OCI-LY1 (cell line): ENCODE results near the gene CENPS.
A peak's percentile ranks its signal among the peaks of the same experiment; 100 is the strongest.

Source experiments
- H2AFZ ChIP-seq: fragments of 200-600 bp; sonication (generic), shearing (Covaris generic); 2 replicates; pipeline ENCODE4 v1.6.0; 2014; ENCODE audit warnings: antibody characterized with exemption, mild to moderate bottlenecking, low read length
- H3F3A ChIP-seq: fragments of 200-600 bp; sonication (generic), shearing (Covaris generic); 2 replicates; pipeline ENCODE4 v1.6.0; 2014; ENCODE audit warnings: mild to moderate bottlenecking, antibody characterized with exemption, low read length, moderate library complexity; ENCODE audit not compliant: insufficient read depth
- H3K27ac ChIP-seq: fragments of 200-600 bp; sonication (generic); 2 replicates; pipeline ENCODE4 v1.5.1; 2014; ENCODE audit warnings: low read length, mixed run types, mild to moderate bottlenecking, low read depth; ENCODE audit not compliant: poor library complexity, severe bottlenecking
- H3K27me3 ChIP-seq: fragments of 200-600 bp; sonication (generic); 2 replicates; pipeline ENCODE4 v1.6.0; 2014; ENCODE audit warnings: antibody characterized with exemption, mild to moderate bottlenecking, low read length, moderate library complexity; ENCODE audit not compliant: insufficient read depth
- H3K36me3 ChIP-seq: fragments of 200-600 bp; sonication (generic); 2 replicates; pipeline ENCODE4 v1.6.1; 2014; ENCODE audit warnings: mild to moderate bottlenecking, antibody characterized with exemption, low read length, moderate library complexity, mixed read lengths; ENCODE audit not compliant: insufficient read depth
- H3K4me1 ChIP-seq: fragments of 200-600 bp; sonication (generic); 2 replicates; pipeline ENCODE4 v1.5.1; 2014; ENCODE audit warnings: mild to moderate bottlenecking, low read length, moderate library complexity; ENCODE audit not compliant: insufficient read depth, severe bottlenecking
- H3K4me2 ChIP-seq: fragments of 200-600 bp; sonication (generic), shearing (Covaris generic); 2 replicates; pipeline ENCODE4 v1.6.1; 2014; ENCODE audit warnings: low read length
- H3K4me3 ChIP-seq: fragments of 200-600 bp; sonication (generic); 2 replicates; pipeline ENCODE4 v1.5.1; 2014; ENCODE audit warnings: low read length, low read depth, mild to moderate bottlenecking, mixed read lengths; ENCODE audit not compliant: poor library complexity, severe bottlenecking
- H3K79me2 ChIP-seq: fragments of 200-600 bp; shearing (Covaris generic); 2 replicates; pipeline ENCODE4 v1.6.1; 2016; ENCODE audit warnings: mixed run types, low read length, mixed read lengths; ENCODE audit not compliant: insufficient read depth
- H3K9ac ChIP-seq: fragments of 200-600 bp; sonication (generic), shearing (Covaris generic); 2 replicates; pipeline ENCODE4 v1.6.1; 2014; ENCODE audit warnings: mild to moderate bottlenecking, low read length, mixed read lengths
- H3K9me2 ChIP-seq: fragments of 200-600 bp; sonication (generic), shearing (Covaris generic); 2 replicates; pipeline ENCODE4 v1.6.1; 2014; ENCODE audit warnings: low read depth, mild to moderate bottlenecking, low read length, mixed read lengths
- H3K9me3 ChIP-seq: fragments of 200-600 bp; shearing (Covaris generic); 2 replicates; pipeline ENCODE4 v1.6.1; 2014; ENCODE audit warnings: low read length, mixed read lengths
- H4K20me1 ChIP-seq: fragments of 200-600 bp; sonication (generic), shearing (Covaris generic); 2 replicates; pipeline ENCODE4 v1.6.0; 2016; ENCODE audit warnings: mild to moderate bottlenecking, low read length; ENCODE audit not compliant: insufficient read depth
- CTCF ChIP-seq: fragments of 200-600 bp; sonication (generic), shearing (Covaris generic); IDR thresholded peaks from 2 replicates; pipeline ENCODE4 v1.5.1; 2017; ENCODE audit warnings: mild to moderate bottlenecking, antibody characterized with exemption, low read length, moderate library complexity, mixed read lengths
- EZH2 ChIP-seq: fragments of 200-600 bp; sonication (generic), shearing (Covaris generic); IDR thresholded peaks from 2 replicates; pipeline ENCODE4 v1.8.0; 2017; ENCODE audit warnings: borderline replicate concordance, mixed run types, mild to moderate bottlenecking, antibody characterized with exemption, low read length, moderate library complexity, mixed read lengths

Gene CENPS

GRCh38 chr1:10430216-10431069 is at the start of gene CENPS:
TSS of gene CENPS (plus strand) at chr1:10430433. CDS start at chr1:10430518, 85 bp downstream.
- H3K4me3 ChIP-seq: peak within 1 kb of the TSS; percentile 97
- H3K9ac ChIP-seq: peak within 1 kb of the TSS; percentile 96
- peak; percentile 91 for TF ChIP-seq CTCF
- no peak for TF ChIP-seq EZH2
- no peaks in the 10 kb centered on the region for H3K79me2 ChIP-seq
- no peaks in the 10 kb centered on the region for H3K27me3 ChIP-seq
- no peaks in the 10 kb centered on the region for H3K9me2 ChIP-seq
- no peaks in the 10 kb centered on the region for H4K20me1 ChIP-seq
- H2AFZ ChIP-seq: peak within 1 kb of the TSS; percentile 96
- no peaks in the 10 kb centered on the region for H3K9me3 ChIP-seq
- H3K4me2 ChIP-seq: peak within 1 kb of the TSS; percentile 100
- H3K4me1 ChIP-seq: peaks cover 22% of the 10 kb centered on the region
- H3K36me3 ChIP-seq: 0 out of 2 replicates have a peak, but pooled peaks cover 4% of the 10 kb centered on the region
- H3K27ac ChIP-seq: peak within 1 kb of the TSS; percentile 35
- no peaks in the 10 kb centered on the region for H3F3A ChIP-seq

DNA sequence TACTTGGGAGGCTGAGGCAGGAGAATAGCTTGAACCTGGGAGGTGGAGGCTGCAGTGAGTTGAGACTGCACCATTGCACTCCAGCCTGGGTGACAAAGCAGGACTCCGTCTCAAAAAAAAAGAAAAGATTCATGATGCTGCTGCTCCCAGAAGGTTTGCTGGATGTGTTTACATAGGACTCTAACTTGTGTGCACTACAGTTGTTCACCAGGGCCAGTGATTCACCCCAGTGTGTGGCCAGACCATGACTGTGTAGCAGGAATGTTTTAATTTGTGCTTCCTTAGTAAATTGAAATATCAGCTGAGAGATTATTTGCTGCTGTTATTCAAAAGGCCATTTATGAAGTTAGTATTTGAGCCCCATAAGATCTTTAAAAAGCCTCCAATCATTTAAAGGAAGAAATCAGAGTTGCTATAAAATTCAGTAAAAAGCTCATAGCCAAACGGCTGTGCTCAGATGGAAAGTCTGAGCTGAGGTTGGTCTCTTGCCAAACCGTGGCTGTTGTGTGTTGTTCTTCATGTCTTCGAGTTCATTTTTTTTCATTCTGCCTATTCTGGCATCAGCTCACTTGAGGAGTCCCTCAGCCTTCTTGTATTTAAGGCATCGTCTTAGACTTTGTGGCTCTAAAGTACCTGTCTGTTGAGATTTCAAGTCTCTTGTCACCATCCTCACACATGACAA is 49.5 kb upstream of the CENPS start:
- Histone ChIP-seq H3K4me2 (no peak overlapping the region), H3K27me3 (peaks cover 5% of the 10 kb centered on the region; the same call in 1 of the 2 replicates), H3K27ac (no peak overlapping the region), H3K9me2 (no peaks in the 10 kb centered on the region), H3K36me3 (no peaks in the 10 kb centered on the region), H3K4me1 (no peaks in the 10 kb centered on the region), H3K9me3 (no peaks in the 10 kb centered on the region), H3K4me3 (no peak overlapping the region), H2AFZ (no peak overlapping the region), H3K9ac (no peak overlapping the region), H3K79me2 (no peaks in the 10 kb centered on the region), H3F3A (no peaks in the 10 kb centered on the region), H4K20me1 (no peaks in the 10 kb centered on the region)
- TF ChIP-seq EZH2: no peak
- no peak for TF ChIP-seq CTCF

GRCh38 chr1:10383630-10384029 is 46.6 kb upstream of the CENPS start:
- H3K79me2 ChIP-seq: no peaks in the 10 kb centered on the region
- H2AFZ ChIP-seq: no peak overlapping the region
- H3K36me3 ChIP-seq: no peaks in the 10 kb centered on the region
- H3K4me2 ChIP-seq: no peak overlapping the region
- no peak overlapping the region for H3K4me3 ChIP-seq
- TF ChIP-seq CTCF (no peak), EZH2 (no peak)
- no peaks in the 10 kb centered on the region for H4K20me1 ChIP-seq
- H3K9me3 ChIP-seq: no peaks in the 10 kb centered on the region
- no peak overlapping the region for H3K27ac ChIP-seq
- no peaks in the 10 kb centered on the region for H3F3A ChIP-seq
- no peaks in the 10 kb centered on the region for H3K9me2 ChIP-seq
- H3K4me1 ChIP-seq: peaks cover 10% of the 10 kb centered on the region
- peaks cover 5% of the 10 kb centered on the region; the same call in 1 of the 2 replicates for H3K27me3 ChIP-seq
- no peak overlapping the region for H3K9ac ChIP-seq
